K562 (cell line): ENCODE data around the gene NUMB. TPM values are rescaled to one million over a fixed set of nuclear protein-coding genes. Genes with fewer than 3 reads are reported as not detected.

Experiments
- ATAC-seq: fragments of 200-7000 bp; cut with Tn5 transposase; 3 replicates; pipeline ENCODE4 v1.9.1; 2020; ENCODE audit warnings: moderate library complexity
- BruUV-seq: library from RNA; stranded (reverse); fragments of 400-500 nt; replicated peaks from 2 replicates; lab custom pipeline; 2021; lab: Mats Ljungman, UMichigan
- CTCF ChIA-PET: fragments of 300-600 bp; formaldehyde crosslinking; extraction: SDS; loops from one replicate; lab custom pipeline; 2021; ENCODE audit warnings: low intra/inter-chr PET ratio; lab: Yijun Ruan, JAX
- POLR2A ChIA-PET: fragments of 300-600, 350-650 bp; sonication (Branson Sonifier 250); formaldehyde crosslinking; extraction: SDS; loops from one replicate; lab custom pipeline; 2021; ENCODE audit warnings: antibody characterized with exemption, inconsistent platforms; lab: Yijun Ruan, JAX
- DNase-seq, 4 experiments: peaks; one replicate each; pipeline versions ENCODE4 v3.0.0 to v3.0.0-alpha.2; 2011 to 2018; ENCODE audit warnings: low spot score in 3 of 4, mixed read lengths in 3 of 4; ENCODE audit errors: extremely low read depth in 1 of 4
- FAIRE-seq: peaks from 2 replicates; lab custom pipeline; 2011; peaks lifted over from hg19 to GRCh38; lab: Jason Lieb, UNC
- H2AFZ ChIP-seq: 2 replicates; pipeline ENCODE4 v1.6.0; 2011; ENCODE audit warnings: low read depth, low read length, control low read depth, inconsistent platforms
- H3K27ac ChIP-seq: fragments of 200-600 bp; 3 replicates; pipeline ENCODE4 v1.8.0; 2011; ENCODE audit warnings: low read depth, mild to moderate bottlenecking, control low read depth, inconsistent platforms, low read length, moderate library complexity, mixed read lengths; ENCODE audit errors: extremely low read depth
- H3K27me3 ChIP-seq, 2 experiments: fragments of 300-600 bp in 1 of 2; 2 replicates in 1 of 2; 3 replicates in 1 of 2; pipeline versions ENCODE4 v1.6.0 to v1.8.0; 2011; ENCODE audit warnings: inconsistent platforms in 2 of 2, low read length in 2 of 2, mild to moderate bottlenecking in 1 of 2, mixed read lengths in 1 of 2, moderate library complexity in 1 of 2; ENCODE audit not compliant: control insufficient read depth in 2 of 2, insufficient read depth in 2 of 2
- H3K36me3 ChIP-seq: fragments of 300-600 bp; 3 replicates; pipeline ENCODE4 v1.8.0; 2011; ENCODE audit warnings: mild to moderate bottlenecking, low read length, inconsistent platforms; ENCODE audit not compliant: control insufficient read depth, insufficient read depth
- H3K4me1 ChIP-seq, 2 experiments: fragments of 200-600 bp in 1 of 2; replicated peaks in 1 of 2; 2 replicates in 1 of 2; 3 replicates in 1 of 2; pipeline versions ENCODE4 v1.5.1 to v1.8.0; 2011; ENCODE audit warnings: inconsistent platforms in 2 of 2, low read length in 2 of 2, mild to moderate bottlenecking in 1 of 2, mixed read lengths in 1 of 2, moderate library complexity in 1 of 2; ENCODE audit not compliant: control insufficient read depth in 2 of 2, insufficient read depth in 2 of 2
- H3K4me2 ChIP-seq: 2 replicates; pipeline ENCODE4 v1.6.1; 2011; ENCODE audit warnings: low read length, control low read depth, inconsistent platforms, mixed read lengths; ENCODE audit not compliant: insufficient read depth
- H3K4me3 ChIP-seq: fragments of 200-600 bp; sonication (generic), shearing (Covaris generic); 2 replicates; pipeline ENCODE4 v1.5.1; 2016; ENCODE audit warnings: control low read depth, inconsistent platforms
- H3K79me2 ChIP-seq: fragments of 200-600 bp; 3 replicates; pipeline ENCODE4 v1.8.0; 2011; ENCODE audit warnings: low read length, inconsistent platforms; ENCODE audit not compliant: control insufficient read depth, insufficient read depth
- H3K9ac ChIP-seq, 2 experiments: 2 replicates each; pipeline versions ENCODE4 v1.6.0 to v1.6.1; 2011; ENCODE audit warnings: low read depth in 2 of 2, low read length in 2 of 2, control low read depth in 1 of 2, inconsistent platforms in 1 of 2, mild to moderate bottlenecking in 1 of 2, mixed read lengths in 1 of 2; ENCODE audit not compliant: insufficient read depth in 1 of 2
- H3K9me1 ChIP-seq: one replicate; pipeline ENCODE4 v1.6.0; 2011; ENCODE audit warnings: inconsistent platforms, mild to moderate bottlenecking, low read length, moderate library complexity; ENCODE audit not compliant: control insufficient read depth, insufficient read depth
- H3K9me3 ChIP-seq: replicated peaks from 2 replicates; pipeline ENCODE4 v1.5.1; 2011; ENCODE audit warnings: low read depth, low read length, inconsistent platforms; ENCODE audit not compliant: control insufficient read depth, insufficient read depth
- H4K20me1 ChIP-seq: replicated peaks from 2 replicates; pipeline ENCODE4 v1.6.1; 2011; ENCODE audit warnings: low read length, inconsistent platforms, mixed read lengths; ENCODE audit not compliant: control insufficient read depth, insufficient read depth
- EP400 ChIP-seq: fragments of 450-650 bp; IDR thresholded peaks from 2 replicates; pipeline ENCODE4 v1.6.1; 2017; ENCODE audit warnings: antibody characterized with exemption, mild to moderate bottlenecking, moderate library complexity
- FOXM1 ChIP-seq, 2 experiments: fragments of 450-650 bp in 1 of 2; sonication (generic) in 1 of 2; formaldehyde crosslinking in 1 of 2; IDR thresholded peaks; 2 replicates each; pipeline versions ENCODE4 v1.6.1 to v1.9.0; 2017 to 2022; ENCODE audit warnings: low read depth in 2 of 2, mild to moderate bottlenecking in 2 of 2, missing genetic modification reagents in 1 of 2, moderate library complexity in 1 of 2
- HNRNPLL ChIP-seq: fragments of 200-400 bp; formaldehyde crosslinking; IDR thresholded peaks from 2 replicates; pipeline ENCODE4 v1.6.1; 2017; ENCODE audit warnings: low read length, low read depth, mild to moderate bottlenecking; ENCODE audit not compliant: poor library complexity, severe bottlenecking
- KLF6 ChIP-seq: fragments of 250-450 bp; sonication (Bioruptor Pico); IDR thresholded peaks from 2 replicates; pipeline ENCODE4 v1.4.0; 2020; ENCODE audit warnings: mild to moderate bottlenecking, moderate library complexity, borderline replicate concordance
- POU5F1 ChIP-seq: fragments of 150-350 bp; IDR thresholded peaks from 2 replicates; pipeline ENCODE4 v1.6.1; 2014; ENCODE audit warnings: borderline replicate concordance, low read length, low read depth, mild to moderate bottlenecking; ENCODE audit not compliant: partially characterized antibody
- RBM15 ChIP-seq: fragments of 200-400 bp; formaldehyde crosslinking; IDR thresholded peaks from 2 replicates; pipeline ENCODE4 v1.6.1; 2018; ENCODE audit warnings: mild to moderate bottlenecking, low read length, moderate library complexity; ENCODE audit not compliant: insufficient read depth
- WGBS: fragments of 100-300 bp; shearing (Covaris generic); methylation state at CpG from one replicate; pipeline ENCODE4 v1.1.6; 2016; ENCODE audit warnings: low coverage, mixed read lengths; ENCODE audit not compliant: insufficient coverage; ENCODE audit errors: missing lambda C conversion rate; 5-methylcytosine and 5-hydroxymethylcytosine counted together
- in situ Hi-C: fragments of 300-500 bp; cut with MboI; formaldehyde crosslinking; loops from 4 replicates; pipeline ENCODE4 v1.15.0; 2018; ENCODE audit warnings: inconsistent platforms, mixed read lengths
- intact Hi-C: fragments of 100-400 bp; cut with micrococcal nuclease; formaldehyde crosslinking; loops from 2 replicates; pipeline ENCODE4 v1.14.2; 2022
- polyA plus RNA-seq, 8 experiments: library from polyadenylated mRNA; depleted of rRNA in 4 of 8; stranded (reverse) in 5 of 8; unstranded in 3 of 8; fragments of >200 nt; fragmentation: Nextera tagmentation in 2 of 8; fragmentation: Illumina TruSeq in 1 of 8; extraction: Ambion mirVana in 2 of 8; extraction: Trizol in 1 of 8; gene quantifications; 2 replicates each; pipeline versions ENCODE4 v1.2.1 to v1.2.3, GENCODE V29; 2011 to 2014; ENCODE audit warnings: inconsistent platforms in 1 of 8, missing spikeins in 1 of 8
- total RNA-seq, 7 experiments: library from RNA; depleted of rRNA in 6 of 7; stranded (reverse); fragments of >200 nt in 6 of 7; fragmentation: Illumina TruSeq in 2 of 7; extraction: Trizol in 2 of 7; gene quantifications; 2 replicates each; pipeline versions ENCODE4 v1.2.1 to v1.2.3, GENCODE V29; 2011 to 2021; ENCODE audit warnings: low replicate concordance in 1 of 7
- TF ChIP-seq, protein P1 (sequence below): fragments of 250-450 bp; sonication (Bioruptor Pico); IDR thresholded peaks from 2 replicates; pipeline ENCODE4 v1.5.0; 2021; ENCODE audit warnings: mild to moderate bottlenecking, moderate library complexity

Gene NUMB
- total and polyA plus RNA-seq, 9 of the 15 experiments (the other 6 are each of a cell fraction or from before 2014, with no cell fraction given): 13.5 to 54.0 (median 32.3) TPM

DNA sequence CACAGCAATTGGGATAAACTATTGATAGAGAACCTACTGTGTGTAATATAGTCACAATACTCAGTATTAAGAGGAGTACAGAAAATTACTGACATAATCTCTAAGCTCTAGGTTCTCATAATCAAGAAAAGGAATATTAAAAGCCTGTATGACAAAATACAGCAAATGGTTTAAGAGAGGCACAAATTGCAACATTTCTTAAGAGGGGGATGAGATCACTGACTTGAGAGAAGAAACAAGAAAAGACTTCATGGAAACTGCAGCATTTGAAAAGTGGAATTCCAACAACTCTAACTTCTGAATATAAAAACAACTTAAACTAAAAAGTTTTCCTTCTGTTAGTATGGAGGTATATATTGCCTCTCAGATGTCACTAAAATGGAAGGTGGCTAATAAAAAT is 89.7 kb downstream of the NUMB start (continued):
- TF ChIP-seq FOXM1 (IDR thresholded peaks at IDR 0.05; ENCODE audit: low read depth) (no peak), FOXM1 (CRISPR knock-in tag; IDR thresholded peaks at IDR 0.05; ENCODE audit: low read depth) (no peak), KLF6 (CRISPR knock-in tag) (no peak)

DNA sequence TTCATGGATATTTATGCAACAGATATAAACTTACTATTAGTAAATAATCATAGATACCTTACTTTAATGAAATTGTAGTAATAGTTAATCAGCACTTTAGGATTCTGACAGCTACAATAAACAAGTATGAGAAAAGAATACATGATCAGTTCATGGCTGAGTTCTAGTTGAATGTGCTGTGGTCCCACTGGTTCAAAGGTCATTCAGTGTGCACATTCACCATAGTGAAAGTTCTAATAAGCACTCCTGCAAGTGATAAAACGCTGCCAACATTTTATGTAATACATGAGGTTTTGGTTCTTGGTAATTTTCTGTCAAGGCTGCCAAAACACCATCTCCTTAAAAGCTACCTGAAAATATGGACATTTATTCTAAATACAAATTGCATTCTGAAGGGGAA is 92.6 kb downstream of the NUMB start:
- Histone ChIP-seq H3K27me3 (no peaks in the 10 kb centered on the region), H3K4me3 (no peak overlapping the region), H3K27ac (no peak overlapping the region), H3K9me3 (no peaks in the 10 kb centered on the region), H2AFZ (no peak overlapping the region), H3K36me3 (peaks cover 4% of the 10 kb centered on the region; the same call in 1 of the 3 replicates), H4K20me1 (no peaks in the 10 kb centered on the region), H3K79me2 (peaks cover 4% of the 10 kb centered on the region; the same call in 1 of the 3 replicates), H3K9me1 (no peaks in the 10 kb centered on the region), H3K4me2 (no peak overlapping the region), H3K4me1 (no peaks in the 10 kb centered on the region), H3K9ac (no peak overlapping the region)
- in situ Hi-C loops (no loop called here), intact Hi-C loops (no loop called here)
- ATAC-seq (no peak), FAIRE-seq (no peak), DNase-seq (no peak)
- no TSS peak for BruUV-seq
- POLR2A ChIA-PET: no interaction called here
- CTCF ChIA-PET: no interaction called here
- 20% methylated on average over 1 of the region's 1 CpG for WGBS
- TF ChIP-seq RBM15 (no peak), POU5F1 (no peak), HNRNPLL (no peak), EP400 (no peak)
- TF ChIP-seq, protein P1, sequence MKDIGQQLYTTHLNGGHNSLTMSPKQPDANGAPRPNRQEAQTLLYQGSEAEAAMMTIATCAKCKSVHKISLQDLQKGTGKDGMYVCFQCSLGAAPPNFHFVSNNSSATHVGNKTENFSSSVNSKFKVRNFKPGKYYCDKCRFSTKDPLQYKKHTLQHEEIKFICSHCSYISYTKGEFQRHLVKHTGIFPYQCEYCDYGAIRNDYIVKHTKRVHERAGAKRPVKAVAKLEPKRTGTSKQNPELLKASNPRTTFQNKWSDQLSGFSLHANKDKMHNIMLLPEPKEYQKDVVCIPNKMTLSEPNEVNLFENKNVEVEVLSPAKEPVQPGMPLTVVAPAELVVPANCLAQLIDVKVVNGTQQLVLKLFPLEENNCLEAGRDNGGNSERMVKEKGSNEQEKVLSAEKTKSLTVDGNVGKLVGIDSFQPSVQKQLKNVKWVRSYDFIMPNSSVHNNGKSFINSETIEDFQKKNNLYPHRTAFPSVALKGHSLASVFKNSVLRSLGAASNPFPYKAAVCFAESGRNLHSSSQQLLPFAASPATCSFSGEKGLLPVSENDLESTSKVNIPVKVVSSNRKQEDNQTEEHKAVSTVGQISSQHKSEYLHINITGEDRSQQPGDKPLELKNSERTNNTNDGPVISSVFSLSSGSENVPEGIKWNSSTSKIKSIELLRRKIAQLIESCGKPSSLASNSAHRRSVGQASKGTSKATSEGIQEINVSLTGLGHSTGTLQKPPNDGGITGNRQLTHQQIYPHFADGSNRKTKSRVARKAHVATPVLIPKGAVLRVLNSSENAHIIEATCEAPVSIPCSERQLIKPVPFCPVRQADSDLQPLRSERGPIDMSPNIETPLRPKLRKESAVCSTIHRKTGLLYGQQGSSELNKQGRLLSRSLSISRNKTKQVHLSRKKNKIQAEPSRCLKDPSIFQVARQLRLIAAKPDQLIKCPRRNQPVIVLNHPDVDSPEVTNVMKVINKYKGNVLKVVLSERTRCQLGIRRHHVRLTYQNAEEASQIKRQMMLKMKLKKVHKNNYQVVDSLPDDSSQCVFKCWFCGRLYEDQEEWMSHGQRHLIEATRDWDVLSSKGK (CRISPR knock-in tag): no peak
